SKM-1 (cell line): ENCODE measurements around the gene GOLGA8T.
"Not testable (repeated sequence)": the region's sequence is repeated elsewhere in the genome, so short reads cannot be mapped to it uniquely, and the experiment has no call there.

ENCODE experiments used
- DNase-seq: peaks from one replicate; lab custom pipeline; 2025; ENCODE audit not compliant: unreplicated experiment; lab: John Stamatoyannopoulos, UW

The GOLGA8T gene

GRCh38 chr15:30134751-30135150 is at the start of gene GOLGA8T:
Gene GOLGA8T, plus strand, starts transcription at chr15:30135051. Its CDS starts 98 bp downstream, at chr15:30135149.
- not testable (repeated sequence) for DNase-seq

DNA sequence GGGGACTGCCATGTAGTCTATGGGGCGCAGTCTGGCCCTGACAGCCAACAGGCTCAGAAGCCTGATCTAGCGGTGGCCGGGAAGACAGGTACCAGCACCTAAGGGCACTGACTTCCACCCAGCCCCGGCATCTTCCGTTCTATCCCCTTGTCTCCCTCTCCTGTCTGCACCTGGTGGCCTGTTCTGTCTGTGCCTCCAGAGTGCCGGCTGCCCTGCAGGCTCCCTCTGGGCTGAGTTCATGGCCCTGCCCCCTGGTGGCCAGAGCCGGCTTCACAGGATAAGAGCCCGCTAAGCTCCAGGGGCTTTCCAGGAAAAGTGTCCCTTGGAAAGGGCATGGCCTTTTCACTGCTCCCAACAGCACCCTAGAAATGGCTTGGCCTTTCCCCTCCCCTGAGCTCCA is 37.0 kb upstream of the GOLGA8T start:
- not testable (repeated sequence) for DNase-seq

DNA sequence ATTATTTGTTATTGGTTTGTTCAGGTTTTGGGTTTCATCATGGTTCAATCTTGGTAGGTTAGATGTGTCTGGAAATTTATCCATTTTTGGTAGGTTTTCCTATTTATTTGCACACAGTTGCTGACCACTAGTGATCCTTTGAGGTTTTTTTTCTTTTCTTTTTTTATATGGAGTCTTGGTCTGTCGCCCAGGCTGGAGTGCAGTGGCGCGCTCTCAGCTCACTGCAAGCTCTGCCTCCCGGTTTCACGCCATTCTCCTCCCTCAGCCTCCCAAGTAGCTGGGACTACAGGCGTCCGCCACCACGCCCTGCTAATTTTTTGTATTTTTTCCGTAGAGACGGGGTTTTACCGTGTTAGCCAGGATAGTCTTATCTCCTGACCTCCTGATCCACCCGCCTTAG is 32.0 kb upstream of the GOLGA8T start:
- DNase-seq: not testable (repeated sequence)

DNA sequence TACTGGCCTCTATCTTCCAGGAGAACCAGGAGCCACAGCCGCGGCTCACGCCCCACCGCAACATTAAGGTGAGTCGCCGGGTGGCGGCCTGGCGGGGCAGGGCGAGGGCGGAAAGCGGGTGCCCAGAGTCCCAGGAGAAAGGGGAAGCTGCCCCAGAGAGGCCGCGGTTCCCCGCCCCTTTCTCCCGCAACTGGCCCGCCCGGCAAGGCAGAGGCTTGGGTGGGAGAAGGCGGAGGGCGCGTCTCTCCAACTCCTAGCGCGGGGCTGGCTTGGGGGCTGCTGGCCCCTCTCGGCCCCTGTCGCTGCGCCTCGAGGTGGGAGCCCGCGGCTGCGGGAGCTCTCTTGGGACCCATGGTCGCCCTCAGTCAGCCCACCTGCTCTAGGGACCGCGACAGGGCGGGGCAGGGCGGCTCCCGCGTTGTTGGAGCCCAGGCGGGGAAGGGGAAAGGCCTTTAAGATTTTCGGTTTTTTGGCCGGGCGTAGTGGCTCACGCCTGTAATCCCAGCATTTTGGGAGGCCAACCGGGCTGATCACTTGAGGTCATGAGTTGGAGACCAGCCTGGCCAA is 30.8 kb upstream of the GOLGA8T start:
- not testable (repeated sequence) for DNase-seq

- DNase-seq: not testable (repeated sequence)
Observed at GRCh38 chr15:30110591-30110990, 24.3 kb upstream of the GOLGA8T start.

GRCh38 chr15:30130066-30130465 is 4.8 kb upstream of the GOLGA8T start:
- DNase-seq: not testable (repeated sequence)

GRCh38 chr15:30143246-30143645 is 8.4 kb downstream of the GOLGA8T start:
- not testable (repeated sequence) for DNase-seq

- not testable (repeated sequence) for DNase-seq
Observed at GRCh38 chr15:30149891-30150290, 15.0 kb downstream of the GOLGA8T start.

- not testable (repeated sequence) for DNase-seq
Observed at GRCh38 chr15:30162479-30163357, 27.9 kb downstream of the GOLGA8T start.

GRCh38 chr15:30163759-30164158 is 28.9 kb downstream of the GOLGA8T start:
- not testable (repeated sequence) for DNase-seq

DNA sequence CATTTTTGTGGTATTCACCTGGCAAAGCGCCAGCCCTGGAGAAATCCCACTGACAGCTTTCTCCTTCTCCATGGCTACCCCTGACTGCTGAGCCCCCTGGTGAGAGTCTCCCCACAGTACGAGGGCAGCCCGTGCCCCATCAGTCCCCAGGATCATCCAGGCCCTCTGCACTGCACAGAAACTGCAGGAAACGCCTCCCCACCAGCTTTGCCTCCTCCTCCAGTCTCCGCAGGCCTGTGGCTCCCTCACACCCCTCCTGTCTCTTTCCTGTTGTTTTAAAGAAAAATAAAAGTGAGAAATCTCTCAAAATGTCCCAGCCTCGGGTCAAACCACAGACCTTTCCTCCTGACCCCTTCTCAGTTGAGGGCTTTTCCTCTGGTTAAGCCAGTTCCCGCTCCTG is 29.4 kb downstream of the GOLGA8T start:
- DNase-seq: not testable (repeated sequence)

DNA sequence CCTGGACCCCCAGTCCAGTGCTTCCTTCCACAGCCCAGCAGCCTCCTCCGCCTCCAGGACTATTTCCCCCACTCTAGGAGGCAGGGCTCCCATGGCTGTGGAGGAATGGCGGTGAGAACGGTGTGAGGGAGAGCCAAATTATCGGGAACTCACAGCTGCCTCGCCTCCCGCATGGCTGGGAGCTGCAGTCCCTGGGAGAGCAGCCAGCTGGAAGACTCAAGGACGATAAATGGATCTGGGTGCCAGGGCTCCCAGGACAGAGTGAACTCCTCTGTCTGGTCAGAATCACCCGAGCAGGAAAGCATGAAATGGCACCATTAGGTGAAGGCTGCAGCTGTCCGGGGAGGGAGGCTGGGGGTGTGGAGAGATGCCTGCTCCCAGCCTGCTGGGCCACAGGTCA is 32.6 kb downstream of the GOLGA8T start:
- DNase-seq: not testable (repeated sequence)

GRCh38 chr15:30167886-30168285 is 33.0 kb downstream of the GOLGA8T start:
- not testable (repeated sequence) for DNase-seq

- not testable (repeated sequence) for DNase-seq
Observed at GRCh38 chr15:30171452-30171851, 36.6 kb downstream of the GOLGA8T start.

DNA sequence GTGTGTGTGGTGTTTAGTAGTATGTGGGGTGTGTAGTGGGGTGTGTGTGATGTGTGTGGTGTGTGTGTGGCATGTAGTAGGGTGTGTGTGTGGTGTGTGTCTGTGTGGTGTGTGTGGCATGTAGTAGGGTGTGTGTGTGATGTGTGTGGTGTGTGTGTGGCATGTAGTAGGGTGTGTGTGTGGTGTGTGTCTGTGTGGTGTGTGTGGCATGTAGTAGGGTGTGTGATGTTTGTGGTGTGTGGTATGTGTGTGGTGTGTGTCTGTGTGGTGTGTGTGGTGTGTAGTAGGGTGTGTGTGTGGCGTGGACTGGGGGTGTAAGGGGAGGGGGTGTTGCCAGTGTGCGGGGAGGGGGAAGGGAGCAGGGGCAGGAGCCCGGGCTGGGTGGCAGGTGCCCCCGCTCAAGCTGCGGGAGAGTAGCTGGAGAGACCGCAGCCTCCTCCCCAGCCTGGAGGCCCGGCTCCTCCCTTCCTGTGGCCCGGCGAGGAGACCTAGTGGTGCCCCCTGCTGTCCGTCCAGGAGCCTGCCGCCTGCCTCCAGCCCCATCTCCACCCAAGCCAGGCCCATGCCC is 38.3 kb downstream of the GOLGA8T start:
- DNase-seq: not testable (repeated sequence)

- not testable (repeated sequence) for DNase-seq
Observed at GRCh38 chr15:30175291-30175690, 40.4 kb downstream of the GOLGA8T start.

- DNase-seq: not testable (repeated sequence)
Observed at GRCh38 chr15:30176613-30177012, 41.8 kb downstream of the GOLGA8T start.

DNA sequence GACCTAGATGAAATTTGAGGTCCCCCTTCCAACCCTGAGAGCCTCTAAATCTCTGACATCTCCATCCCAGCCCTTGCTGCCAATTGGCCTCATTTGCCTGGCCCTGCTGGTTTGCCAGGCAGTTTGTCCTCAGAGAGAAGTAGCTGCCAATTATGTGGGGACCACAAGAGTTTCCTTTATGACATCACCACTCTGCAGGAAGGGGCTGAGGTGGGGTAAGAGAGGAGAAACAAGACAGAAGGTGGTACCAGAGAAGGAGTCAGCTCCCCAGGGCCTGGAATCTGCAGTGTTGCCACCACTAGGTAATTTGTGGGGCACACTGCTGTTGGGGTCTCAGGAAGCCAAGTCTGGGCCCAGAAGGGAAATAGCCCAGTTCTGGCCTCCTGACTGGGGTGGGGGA is 45.0 kb downstream of the GOLGA8T start:
- DNase-seq: not testable (repeated sequence)

GRCh38 chr15:30185495-30185894 is 50.6 kb downstream of the GOLGA8T start:
- not testable (repeated sequence) for DNase-seq

- not testable (repeated sequence) for DNase-seq
Observed at GRCh38 chr15:30187429-30187828, 52.6 kb downstream of the GOLGA8T start.

- DNase-seq: not testable (repeated sequence)
Observed at GRCh38 chr15:30189754-30190153, 54.9 kb downstream of the GOLGA8T start.

DNA sequence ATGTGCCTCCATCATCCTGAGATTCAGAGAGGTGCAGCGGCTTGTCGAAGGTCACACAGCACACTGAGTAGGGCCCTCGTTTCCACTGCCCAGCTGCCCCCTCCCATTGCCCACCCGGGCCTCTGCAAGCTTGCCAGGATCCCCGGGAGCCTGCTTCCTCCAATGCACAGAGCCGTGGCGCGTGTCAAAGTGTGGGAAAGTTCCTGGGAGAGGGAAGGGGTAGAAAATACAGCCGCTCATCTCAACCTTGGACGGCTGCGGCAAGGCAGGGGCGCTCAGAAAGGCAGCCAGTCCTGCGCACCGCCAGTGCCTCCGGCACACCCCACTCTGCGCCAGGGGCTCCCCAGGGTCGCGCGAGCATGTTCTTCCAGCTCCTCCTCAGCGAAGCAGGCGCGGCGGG is 56.3 kb downstream of the GOLGA8T start:
- DNase-seq: not testable (repeated sequence)
